ENCODE results near the gene PAPPA2.

Gene PAPPA2

DNA sequence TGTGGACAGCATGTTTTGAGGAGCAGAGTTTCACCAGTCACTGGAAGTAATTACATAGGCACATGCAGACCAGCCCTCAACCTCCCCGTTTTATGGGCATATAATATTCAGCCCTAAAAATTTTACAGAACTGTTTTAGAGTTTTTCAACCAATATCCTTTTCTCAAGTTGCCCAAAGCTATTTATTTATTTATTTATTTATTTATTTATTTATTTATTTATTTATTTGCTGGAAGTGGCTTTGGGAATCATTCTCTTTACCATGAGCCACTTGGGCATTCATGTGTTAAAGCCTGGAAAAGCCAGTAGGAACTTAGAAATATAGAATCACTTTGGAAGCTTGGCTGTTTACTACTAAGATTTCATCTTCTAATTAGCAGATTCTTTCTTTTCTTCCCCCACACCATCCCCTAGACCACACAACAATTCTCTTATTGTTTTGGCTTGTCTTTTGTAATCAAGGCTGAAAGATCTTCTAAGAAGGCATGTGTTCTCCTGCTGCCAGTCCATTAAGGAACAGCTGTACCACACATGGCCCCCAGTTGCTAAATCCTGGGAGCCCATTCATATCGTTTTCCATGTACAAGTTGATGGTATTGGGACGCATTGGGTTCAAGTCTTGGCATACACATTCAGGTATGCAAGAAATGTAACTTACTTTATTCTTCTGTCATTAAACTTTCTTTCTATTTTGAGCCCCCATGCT lies 220.0 kb downstream of the PAPPA2 start:
- in situ Hi-C loops (cut with MboI; ENCODE audit: low sequenced_read_pairs): no loop called here

- in situ Hi-C loops (cut with MboI; ENCODE audit: low sequenced_read_pairs): no loop called here
These were observed 228.6 kb downstream of the PAPPA2 start for GRCh38 chr1:176691251-176692228.

GRCh38 chr1:176692431-176692830 lies 229.5 kb downstream of the PAPPA2 start:
- in situ Hi-C loops (cut with MboI; ENCODE audit: low sequenced_read_pairs): no loop called here

DNA sequence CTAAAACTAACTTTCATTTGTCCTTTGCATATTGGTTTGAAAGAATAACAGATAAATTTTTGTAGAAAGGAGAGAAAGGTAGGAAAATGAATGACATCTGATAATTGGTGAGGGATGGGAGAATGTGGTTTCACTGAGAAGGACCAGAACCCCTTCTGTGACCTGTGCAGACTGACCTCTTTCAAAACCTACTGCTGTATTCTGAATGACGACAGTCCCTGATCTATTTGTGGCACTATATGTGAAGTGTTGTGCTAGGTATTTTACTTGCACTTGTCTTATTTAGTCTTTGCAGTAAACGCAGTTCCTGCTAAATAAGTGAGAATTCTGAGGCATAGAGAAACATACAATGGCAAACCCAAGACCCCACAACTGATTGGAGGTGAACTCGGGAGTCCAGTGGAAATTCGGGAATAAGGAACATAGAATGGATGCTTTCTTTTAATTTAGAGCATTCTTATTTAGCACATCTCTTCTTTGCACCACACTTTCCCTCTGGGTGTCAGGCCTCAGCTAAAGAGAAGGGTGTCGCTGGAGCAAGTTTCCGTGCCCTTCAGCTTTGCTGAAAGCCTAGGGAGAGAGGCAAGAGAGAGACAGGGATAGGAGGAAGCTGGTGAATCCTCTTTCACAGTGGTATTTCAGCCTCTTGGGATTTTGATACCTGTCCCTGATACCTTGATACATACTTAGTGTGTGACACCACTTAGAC lies 230.2 kb downstream of the PAPPA2 start:
- in situ Hi-C loops (cut with MboI; ENCODE audit: low sequenced_read_pairs): no loop called here

DNA sequence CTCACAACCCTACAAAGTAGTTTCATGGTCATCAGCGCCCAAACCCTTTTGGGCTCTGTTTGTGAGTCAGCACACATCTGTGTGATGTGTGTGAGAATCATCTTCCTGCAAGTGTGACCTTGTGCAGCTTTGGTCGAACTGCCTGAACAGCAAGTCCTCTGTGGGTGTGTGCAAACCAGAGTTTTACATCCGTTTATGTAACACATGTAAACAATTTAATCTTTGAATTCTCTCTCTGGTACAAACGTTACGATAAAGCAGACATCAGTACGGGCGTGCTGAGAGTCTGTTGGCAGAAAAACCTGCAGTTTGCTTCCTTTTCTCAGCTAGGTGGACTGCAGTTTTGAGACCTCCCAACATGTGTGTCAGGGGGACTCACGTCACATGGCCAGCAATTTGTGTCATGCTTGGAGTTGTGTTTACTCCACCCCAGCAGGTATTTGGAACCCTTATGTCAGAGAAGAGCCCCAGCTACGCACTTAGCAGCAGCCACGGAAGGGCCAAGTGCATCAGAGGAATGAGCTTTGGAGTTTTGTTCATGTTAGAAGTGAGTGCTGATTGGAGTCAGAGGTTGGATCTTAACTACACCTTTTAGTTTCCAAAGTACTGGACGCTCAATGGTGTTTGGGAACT lies 230.8 kb downstream of the PAPPA2 start:
- in situ Hi-C loops (cut with MboI; ENCODE audit: low sequenced_read_pairs): no loop called here

- in situ Hi-C loops (cut with MboI; ENCODE audit: low sequenced_read_pairs): no loop called here
These were observed 231.7 kb downstream of the PAPPA2 start for GRCh38 chr1:176694713-176695112.

DNA sequence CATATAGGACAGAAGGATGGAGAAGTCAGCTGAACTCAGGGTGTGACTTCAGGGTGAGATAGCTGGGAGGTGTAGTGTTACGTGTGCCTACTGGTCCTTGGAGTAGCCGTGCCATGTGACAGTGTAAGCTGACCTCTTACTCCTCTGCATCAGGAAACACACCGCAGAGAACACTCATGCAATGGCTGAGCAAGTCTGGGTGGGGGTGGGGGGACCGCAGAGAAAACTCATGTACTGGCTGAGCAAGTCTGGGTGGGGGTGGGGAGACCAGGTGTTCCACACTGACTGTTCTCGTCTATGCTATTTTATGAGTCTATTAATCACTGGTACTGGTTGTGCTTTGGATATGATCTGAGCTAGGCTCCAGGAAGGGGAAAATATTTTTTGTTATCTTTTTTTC lies 233.1 kb downstream of the PAPPA2 start:
- in situ Hi-C loops (cut with MboI; ENCODE audit: low sequenced_read_pairs): no loop called here

GRCh38 chr1:176696689-176697088 lies 233.7 kb downstream of the PAPPA2 start:
- in situ Hi-C loops (cut with MboI; ENCODE audit: low sequenced_read_pairs): no loop called here

GRCh38 chr1:176699821-176700220 lies 236.8 kb downstream of the PAPPA2 start:
- in situ Hi-C loops (cut with MboI; ENCODE audit: low sequenced_read_pairs): no loop called here

GRCh38 chr1:176701151-176701866 lies 238.3 kb downstream of the PAPPA2 start:
- in situ Hi-C loops (cut with MboI; ENCODE audit: low sequenced_read_pairs): no loop called here

DNA sequence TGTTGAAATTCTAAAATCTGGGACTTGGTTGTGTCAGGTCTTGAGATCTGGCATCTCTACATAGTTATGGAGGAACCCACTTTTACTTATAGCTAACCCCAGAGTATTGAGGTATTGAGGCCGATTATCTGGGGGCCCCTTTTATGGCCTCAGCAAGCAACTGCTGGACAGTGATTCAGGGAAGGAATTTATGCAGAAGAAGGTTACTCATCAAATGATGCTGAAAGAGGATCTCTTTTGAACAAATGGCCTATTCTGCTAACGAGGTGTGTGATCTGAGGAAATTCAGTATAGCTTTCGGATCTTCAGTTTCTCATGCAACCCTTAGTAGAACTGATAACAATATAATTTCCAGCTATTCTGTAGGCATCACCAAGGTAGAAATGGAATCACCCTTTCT lies 239.9 kb downstream of the PAPPA2 start:
- in situ Hi-C loops (cut with MboI; ENCODE audit: low sequenced_read_pairs): no loop called here

DNA sequence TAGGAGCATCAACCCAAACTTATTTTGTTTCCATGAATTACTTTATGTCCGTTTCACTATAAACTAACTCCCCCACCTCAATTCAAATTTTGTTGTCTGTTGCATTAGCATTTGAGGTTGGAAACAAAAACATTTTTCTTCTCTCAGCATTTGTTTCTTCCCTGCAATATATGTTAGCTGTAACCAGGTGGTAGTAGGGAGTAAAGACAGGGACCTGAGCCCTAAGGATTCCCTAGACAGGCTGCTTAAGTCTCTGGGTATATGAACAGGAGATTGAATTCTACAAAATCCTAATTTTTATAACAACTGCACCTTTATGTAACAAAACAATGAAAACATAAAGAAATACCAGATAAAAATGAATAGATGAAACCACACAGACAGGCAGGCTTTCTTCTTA lies 242.6 kb downstream of the PAPPA2 start:
- in situ Hi-C loops (cut with MboI; ENCODE audit: low sequenced_read_pairs): no loop called here

DNA sequence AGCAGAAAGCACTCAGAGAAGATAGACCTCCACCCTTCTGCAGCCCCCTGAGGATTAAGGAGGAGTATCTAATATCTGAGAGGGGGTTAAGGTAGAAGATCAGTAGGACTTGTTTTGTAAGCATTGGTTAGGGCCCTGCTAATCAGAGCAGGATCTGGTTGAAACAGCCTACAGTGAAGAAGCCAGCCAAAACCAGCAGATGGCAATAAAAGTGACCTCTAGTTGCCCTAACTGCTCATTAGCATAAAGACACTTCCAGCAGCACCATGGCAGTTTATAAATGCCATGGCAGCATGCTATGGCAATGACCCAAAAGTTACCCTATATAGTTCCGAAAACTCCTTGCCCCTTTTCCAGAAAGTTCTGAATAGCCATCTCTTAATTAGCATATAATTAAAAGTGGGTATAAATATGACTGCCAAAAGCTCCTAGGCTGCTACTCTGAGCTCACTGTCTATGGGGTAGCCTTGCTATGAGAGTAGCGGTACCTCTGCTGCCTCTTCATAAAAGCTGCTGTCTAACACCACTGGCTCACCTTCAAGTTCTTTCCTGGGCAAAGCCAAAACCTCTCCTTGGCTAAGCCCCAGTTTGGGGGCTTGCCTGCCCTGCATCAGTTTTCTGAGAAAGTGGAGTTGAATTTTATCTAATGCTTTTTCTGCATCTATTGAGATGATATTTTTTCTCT lies 254.2 kb downstream of the PAPPA2 start:
- in situ Hi-C loops (cut with MboI; ENCODE audit: low sequenced_read_pairs): no loop called here

DNA sequence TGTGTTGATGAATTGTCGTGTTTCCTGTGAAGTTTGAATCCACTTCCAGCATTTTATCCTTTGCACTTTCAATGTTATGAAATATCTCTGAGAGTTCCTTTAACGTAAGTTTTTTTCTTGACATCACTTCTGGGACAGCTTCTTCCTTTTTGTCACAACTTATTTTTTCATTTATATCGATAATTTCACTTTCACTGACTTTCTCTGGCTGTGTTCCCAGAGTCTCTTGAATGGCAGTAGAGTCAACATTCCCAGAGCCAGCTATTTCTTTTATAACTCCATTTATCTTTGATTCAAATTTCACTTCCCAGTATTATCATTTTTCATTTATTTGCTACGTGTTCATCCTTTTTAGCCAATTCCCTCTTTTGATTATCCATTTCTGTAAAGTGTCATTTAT lies 256.5 kb downstream of the PAPPA2 start:
- in situ Hi-C loops (cut with MboI; ENCODE audit: low sequenced_read_pairs): no loop called here

DNA sequence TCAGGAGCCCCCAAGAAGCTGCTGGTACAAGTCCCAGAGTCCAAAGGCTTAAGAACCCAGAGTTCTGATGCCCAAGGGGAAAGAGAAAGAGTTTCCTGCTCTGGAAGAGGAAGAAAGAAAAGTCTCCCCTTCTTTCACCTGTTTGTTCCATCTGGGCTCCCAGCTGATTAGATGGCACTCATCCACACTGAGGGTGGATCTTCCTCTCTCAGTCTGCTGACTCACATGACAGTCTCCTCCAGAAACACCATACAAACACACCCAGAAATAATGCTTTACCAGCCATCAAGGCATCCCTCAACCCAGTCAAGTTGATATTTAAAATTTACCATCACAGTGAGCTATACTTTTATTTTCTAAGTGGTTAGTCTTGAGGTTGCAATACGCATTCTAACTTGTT lies 257.9 kb downstream of the PAPPA2 start:
- in situ Hi-C loops (cut with MboI; ENCODE audit: low sequenced_read_pairs): no loop called here

DNA sequence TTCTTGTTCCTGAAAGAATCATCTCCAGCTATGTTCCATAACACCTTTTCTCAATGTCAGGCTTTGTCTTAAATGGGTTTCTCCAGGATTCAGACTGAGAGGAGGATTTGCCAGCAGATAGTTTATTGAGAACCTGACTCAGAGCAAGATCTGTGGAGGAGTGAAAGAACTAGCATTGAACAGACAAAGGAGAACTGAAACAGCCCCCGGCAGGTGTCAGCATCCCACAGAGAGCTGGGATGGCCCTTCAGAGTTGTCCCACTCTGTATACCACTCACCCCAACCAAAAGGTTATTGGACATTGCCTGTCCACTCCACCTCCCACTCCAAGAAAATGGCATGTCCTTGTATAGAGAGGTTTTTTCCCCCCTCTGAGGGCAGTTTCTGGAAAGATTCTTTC lies 270.7 kb downstream of the PAPPA2 start:
- in situ Hi-C loops (cut with MboI; ENCODE audit: low sequenced_read_pairs): no loop called here

DNA sequence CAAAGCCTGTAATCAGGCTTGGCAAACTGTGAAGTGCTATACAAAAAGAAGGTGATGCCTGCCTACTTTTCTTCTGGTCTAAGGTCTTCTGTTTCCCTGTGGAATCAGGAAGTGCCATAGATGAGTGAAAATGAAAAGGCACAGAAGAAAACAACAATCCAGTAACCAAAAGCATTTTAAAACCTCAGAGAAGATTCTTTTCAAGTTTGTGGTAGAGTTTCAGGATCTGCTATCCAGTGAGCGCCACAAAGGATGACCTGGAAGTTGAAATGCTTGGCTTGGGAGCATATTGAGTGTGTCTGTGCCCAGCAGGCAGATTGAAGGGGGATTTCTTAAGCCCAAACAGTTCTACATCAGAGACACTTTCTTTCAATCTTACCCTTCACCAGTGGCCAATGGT lies 272.2 kb downstream of the PAPPA2 start:
- in situ Hi-C loops (cut with MboI; ENCODE audit: low sequenced_read_pairs): no loop called here

- in situ Hi-C loops (cut with MboI; ENCODE audit: low sequenced_read_pairs): no loop called here
These were observed 273.0 kb downstream of the PAPPA2 start for GRCh38 chr1:176736015-176736414.

- in situ Hi-C loops (cut with MboI; ENCODE audit: low sequenced_read_pairs): no loop called here
These were observed 278.2 kb downstream of the PAPPA2 start for GRCh38 chr1:176741181-176741580.

- in situ Hi-C loops (cut with MboI; ENCODE audit: low sequenced_read_pairs): no loop called here
These were observed 279.3 kb downstream of the PAPPA2 start for GRCh38 chr1:176742322-176742721.
